Heart left ventricle (tissue), 16 donors: Measurements from ENCODE around the gene QKI. TPM values are rescaled to one million over a fixed set of nuclear protein-coding genes. Genes with fewer than 3 reads are reported as not detected.

Experiments
- ATAC-seq, 4 donors: fragments of 200-7000 bp; cut with Tn5 transposase; one replicate each; pipeline ENCODE4 v1.9.1; 2020 to 2022; ENCODE audit warnings: moderate library complexity in 4 of 4, mild to moderate bottlenecking in 3 of 4, moderate number of reproducible peaks in 1 of 4
- DNase-seq, 5 donors: peaks; one replicate each; pipeline ENCODE4 v3.0.0-alpha.2; 2020
- H3K27ac ChIP-seq, 12 donors: fragments of 200-600 bp; sonication (generic) in 4 of 12; one replicate each; pipeline versions ENCODE4 v1.5.0 to v1.8.0; 2016 to 2022; ENCODE audit warnings: mild to moderate bottlenecking in 2 of 12
- H3K27me3 ChIP-seq, 9 donors: fragments of 200-600 bp; sonication (generic) in 2 of 9; one replicate each; pipeline versions ENCODE4 v1.5.1 to v1.8.0; 2016 to 2022; ENCODE audit warnings: mild to moderate bottlenecking in 3 of 9
- H3K36me3 ChIP-seq, 9 donors: fragments of 200-600 bp; sonication (generic) in 2 of 9; one replicate each; pipeline versions ENCODE4 v1.5.0 to v1.8.0; 2018 to 2022; ENCODE audit warnings: mild to moderate bottlenecking in 2 of 9
- H3K4me1 ChIP-seq, 12 donors: fragments of 200-600 bp; sonication (generic) in 4 of 12; one replicate each; pipeline versions ENCODE4 v1.5.0 to v1.8.0; 2016 to 2022; ENCODE audit warnings: mild to moderate bottlenecking in 3 of 12
- H3K4me3 ChIP-seq, 12 donors: fragments of 200-600 bp; sonication (generic) in 4 of 12; one replicate each; pipeline versions ENCODE4 v1.5.0 to v1.8.0; 2017 to 2022; ENCODE audit warnings: mild to moderate bottlenecking in 9 of 12, moderate library complexity in 4 of 12
- H3K9me3 ChIP-seq, 12 donors: fragments of 200-600 bp; sonication (generic) in 4 of 12; one replicate each; pipeline versions ENCODE4 v1.5.0 to v1.8.0; 2016 to 2022; ENCODE audit warnings: mild to moderate bottlenecking in 1 of 12
- CTCF ChIP-seq, 12 donors: fragments of 200-600 bp; sonication (generic) in 4 of 12; IDR thresholded peaks; one replicate each; pipeline versions ENCODE4 v1.5.0 to v1.8.0; 2018 to 2022; ENCODE audit warnings: antibody characterized with exemption in 12 of 12, mild to moderate bottlenecking in 5 of 12
- POLR2A ChIP-seq, 2 donors: fragments of 450-650 bp; IDR thresholded peaks; one replicate each; pipeline ENCODE4 v1.6.1; 2017; ENCODE audit warnings: antibody characterized with exemption in 2 of 2, mild to moderate bottlenecking in 2 of 2, moderate library complexity in 2 of 2
- WGBS, 4 donors: extraction: QIAGEN DNeasy Blood & Tissue Kit in 2 of 4; methylation state at CpG; one replicate each; pipeline versions ENCODE4 v1.1.5 to v1.1.7; 2013 to 2018; 5-methylcytosine and 5-hydroxymethylcytosine counted together
- intact Hi-C, 10 donors: fragments of 100-400 bp; cut with DNase I; formaldehyde crosslinking; loops; one replicate each; pipeline versions ENCODE4 v1.11.1 to v1.14.2; 2022
- polyA plus RNA-seq, 2 donors: library from polyadenylated mRNA; stranded (reverse); fragments of 200-250 nt; gene quantifications; one replicate each; pipeline ENCODE4 v1.2.3, GENCODE V29; 2013
- total RNA-seq, 9 donors: library from RNA; depleted of rRNA in 2 of 9; stranded (reverse); fragments of >200 nt in 2 of 9; fragmentation: NEBNext Ultra II Directional in 3 of 9; extraction: Animal tissue kit (Norgen Biotek cat#: 25700) in 3 of 9; gene quantifications; one replicate each; pipeline versions ENCODE4 v1.1.0 to v1.2.4, GENCODE V29; 2016 to 2023
- donor health status: ischemic (EF 13 %, LVEDD 7.1; RV severe dilation, severe dysfunction).
- donor health status: healthy with polysubstance abuse.
- donor health status: DM: no; HTN: yes; CAD: no.
- donor health status: DM: no; HTN: no; CAD: no.
- donor health status: ischemic (EF 25% LVEDD 6.9; RV normal size, moderate dysfunction).
- donor health status: ischemic (EF 25% LVEDD 5.7; RV mildly dilated, moderate dysfunction).
- donor health status: healthy.
- donor health status: DM: yes; HTN: yes; CAD: no.
- donor health status: ischemic (EF 35%, LVEDD 5.7; RV mildly dilated, moderate dysfunction).
- donor health status: nonischemic (EF 11% LVEDD 7.7; RV severe dilation, severe dysfunction).
- donor health status: DM: yes; HTN: yes; CAD: no.
- donor health status: PGD.
- donor health status: ischemic (EF 29% LVEDD 5.4; RV normal size, mild dysfunction).
- donor health status: nonischemic (EF 23%, LVEDD 6.1; RV moderate dilation, normal function).

The QKI gene
- total and polyA plus RNA-seq, 11 donors, result 80.2 to 607 (median 474) TPM

- WGBS, 4 donors, result 77 to 88% (median 83%) methylated on average over 9 of the region's 9 CpGs
- peak in 3 of 4 donors; percentile 31 to 62 (median 48) for ATAC-seq
- Histone ChIP-seq H3K27ac (peak overlapping the region in 1 of 12 donors; percentile 62), H3K4me1 (peaks cover 0 to 46% (median 5%) of the 10 kb centered on the region in 12 donors), H3K27me3 (no peaks in the 10 kb centered on the region), H3K4me3 (no peak overlapping the region), H3K36me3 (no peaks in the 10 kb centered on the region), H3K9me3 (no peaks in the 10 kb centered on the region)
- intact Hi-C loops, result loop anchor here in 1 of 10 donors (10.0 kb wide), 1 partner anchor 54 kb away; no protein-coding TSS in a partner anchor
- DNase-seq, result peak in 4 of 5 donors; percentile 32 to 65 (median 48)
- TF ChIP-seq POLR2A (IDR thresholded peaks at IDR 0.05), result no peak
- no peak for TF ChIP-seq CTCF (IDR thresholded peaks at IDR 0.05)
These were observed 15.7 kb upstream of the QKI start for GRCh38 chr6:163398815-163399214.

- Histone ChIP-seq H3K9me3 (no peaks in the 10 kb centered on the region), H3K27me3 (no peaks in the 10 kb centered on the region), H3K36me3 (no peaks in the 10 kb centered on the region), H3K4me1 (peaks cover 4 to 57% (median 18%) of the 10 kb centered on the region in 12 donors), H3K27ac (no peak overlapping the region), H3K4me3 (no peak overlapping the region)
- no peak for DNase-seq
- 93 to 96% (median 95%) methylated on average over 2 of the region's 2 CpGs for WGBS, 4 donors
- TF ChIP-seq POLR2A (IDR thresholded peaks at IDR 0.05) (no peak), CTCF (IDR thresholded peaks at IDR 0.05) (no peak)
- ATAC-seq, result no peak
- intact Hi-C loops, result loop anchor here in 3 of 10 donors (5.0 to 10.0 kb wide), 4 partner anchors 38 to 216 kb away; no protein-coding TSS in a partner anchor
These were observed 14.0 kb upstream of the QKI start for GRCh38 chr6:163400509-163400908.

- no peak for ATAC-seq
- no peaks in the 10 kb centered on the region for H3K36me3 ChIP-seq
- peaks cover 4 to 57% (median 24%) of the 10 kb centered on the region in 12 donors for H3K4me1 ChIP-seq
- TF ChIP-seq CTCF (IDR thresholded peaks at IDR 0.05), result no peak
- TF ChIP-seq POLR2A (IDR thresholded peaks at IDR 0.05), result no peak
- intact Hi-C loops, result loop anchor here in 3 of 10 donors (5.0 to 10.0 kb wide), 4 partner anchors 39 to 216 kb away; no protein-coding TSS in a partner anchor
- DNase-seq, result no peak
- H3K9me3 ChIP-seq, result no peaks in the 10 kb centered on the region
- H3K4me3 ChIP-seq, result no peak overlapping the region
- no peaks in the 10 kb centered on the region for H3K27me3 ChIP-seq
- 89 to 97% (median 93%) methylated on average over 14 of the region's 14 CpGs for WGBS, 4 donors
- no peak overlapping the region for H3K27ac ChIP-seq
These were observed 13.3 kb upstream of the QKI start for GRCh38 chr6:163401039-163401885.

GRCh38 chr6:163402616-163403015, 11.9 kb upstream of the QKI start:
- Histone ChIP-seq H3K4me3 (no peak overlapping the region), H3K4me1 (peaks cover 4 to 62% (median 27%) of the 10 kb centered on the region in 12 donors), H3K27me3 (no peaks in the 10 kb centered on the region), H3K36me3 (no peaks in the 10 kb centered on the region), H3K9me3 (no peaks in the 10 kb centered on the region), H3K27ac (no peak overlapping the region)
- DNase-seq, result no peak
- 93 to 96% (median 94%) methylated on average over 7 of the region's 7 CpGs for WGBS, 4 donors
- TF ChIP-seq CTCF (IDR thresholded peaks at IDR 0.05) (no peak), POLR2A (IDR thresholded peaks at IDR 0.05) (no peak)
- ATAC-seq, result no peak
- intact Hi-C loops, result loop anchor here in 3 of 10 donors (5.0 to 10.0 kb wide), 4 partner anchors 40 to 218 kb away; no protein-coding TSS in a partner anchor
